H1 (cell line): ENCODE measurements around the gene MCUB. TPM values are rescaled to one million over a fixed set of nuclear protein-coding genes. Genes with fewer than 3 reads are reported as not detected.
"Not testable (repeated sequence)": the region's sequence is repeated elsewhere in the genome, so short reads cannot be mapped to it uniquely, and the experiment has no call there.

Experiments
- CTCF ChIA-PET: fragments of 300-600 bp; sonication (Branson Sonifier 250); formaldehyde crosslinking; loops from one replicate; lab custom pipeline; 2021; ENCODE audit not compliant: partially characterized antibody; lab: Charles Lee
- POLR2A ChIA-PET: fragments of 300-600 bp; sonication (Branson Sonifier 250); formaldehyde crosslinking; loops from one replicate; lab custom pipeline; 2021; ENCODE audit warnings: inconsistent platforms; ENCODE audit not compliant: partially characterized antibody; lab: Charles Lee
- DNase-seq, 2 experiments: peaks; one replicate each; pipeline versions ENCODE4 v3.0.0 to v3.0.0-alpha.2; 2010 to 2022; ENCODE audit warnings: low spot score in 2 of 2, low read depth in 1 of 2, mixed read lengths in 1 of 2
- FAIRE-seq: peaks from 2 replicates; lab custom pipeline; 2011; peaks lifted over from hg19 to GRCh38; lab: Jason Lieb, UNC
- H2AFZ ChIP-seq: 2 replicates; pipeline ENCODE4 v1.8.1; 2012; ENCODE audit warnings: low read length, inconsistent platforms
- H2AK5ac ChIP-seq: 2 replicates; pipeline ENCODE4 v1.6.1; 2013; ENCODE audit warnings: low read depth, low read length
- H2BK120ac ChIP-seq: replicated peaks from 2 replicates; pipeline ENCODE3; 2013; ENCODE audit warnings: low read depth, low read length, inconsistent platforms
- H2BK12ac ChIP-seq: 2 replicates; pipeline ENCODE4 v1.6.1; 2013; ENCODE audit warnings: low read depth, low read length
- H2BK15ac ChIP-seq: 2 replicates; pipeline ENCODE4 v1.6.1; 2013; ENCODE audit warnings: low read length
- H2BK20ac ChIP-seq: 2 replicates; pipeline ENCODE4 v1.6.1; 2013; ENCODE audit warnings: low read length
- H2BK5ac ChIP-seq: 2 replicates; pipeline ENCODE4 v1.6.1; 2013; ENCODE audit warnings: low read depth, low read length
- H3K14ac ChIP-seq: 2 replicates; pipeline ENCODE4 v1.6.1; 2013; ENCODE audit warnings: inconsistent platforms; ENCODE audit not compliant: insufficient read length
- H3K18ac ChIP-seq: 2 replicates; pipeline ENCODE4 v1.6.1; 2013; ENCODE audit warnings: low read length; ENCODE audit errors: extremely low read depth
- H3K23ac ChIP-seq: 2 replicates; pipeline ENCODE4 v1.6.1; 2013; ENCODE audit warnings: inconsistent platforms; ENCODE audit not compliant: insufficient read length
- H3K23me2 ChIP-seq: 2 replicates; pipeline ENCODE4 v1.6.1; 2013; ENCODE audit warnings: low read depth, low read length
- H3K27ac ChIP-seq: 2 replicates; pipeline ENCODE4 v1.6.1; 2011; ENCODE audit warnings: low read depth, low read length, inconsistent platforms
- H3K27me3 ChIP-seq, 4 experiments: replicated peaks in 1 of 4; 1 replicate in 1 of 4; 2 replicates in 3 of 4; pipeline versions ENCODE4 v1.6.1 to v1.8.1; 2011 to 2013; ENCODE audit warnings: low read length in 3 of 4, mild to moderate bottlenecking in 3 of 4, inconsistent platforms in 2 of 4, mixed read lengths in 2 of 4, moderate library complexity in 1 of 4; ENCODE audit not compliant: control insufficient read depth in 3 of 4, insufficient read depth in 3 of 4; ENCODE audit errors: extremely low read depth in 1 of 4
- H3K36me3 ChIP-seq, 4 experiments: 2 replicates each; pipeline versions ENCODE4 v1.6.1 to v1.8.1; 2011 to 2013; ENCODE audit warnings: mild to moderate bottlenecking in 4 of 4, low read length in 3 of 4, moderate library complexity in 2 of 4, control low read depth in 1 of 4, inconsistent platforms in 1 of 4; ENCODE audit not compliant: insufficient read depth in 4 of 4, control insufficient read depth in 2 of 4
- H3K4ac ChIP-seq: replicated peaks from 2 replicates; pipeline ENCODE3; 2013; ENCODE audit warnings: low read length, low read depth, mixed read lengths, inconsistent platforms; ENCODE audit not compliant: insufficient read length
- H3K4me1 ChIP-seq, 4 experiments: replicated peaks in 1 of 4; 1 replicate in 1 of 4; 2 replicates in 3 of 4; pipeline versions ENCODE4 v1.6.1 to v1.8.1; 2011 to 2013; ENCODE audit warnings: low read length in 3 of 4, inconsistent platforms in 2 of 4, mixed read lengths in 1 of 4; ENCODE audit not compliant: insufficient read depth in 4 of 4, control insufficient read depth in 3 of 4
- H3K4me2 ChIP-seq, 2 experiments: 2 replicates each; pipeline versions ENCODE4 v1.6.1 to v1.8.1; 2011 to 2013; ENCODE audit warnings: low read depth in 2 of 2, low read length in 2 of 2, control low read depth in 1 of 2, inconsistent platforms in 1 of 2, mild to moderate bottlenecking in 1 of 2; ENCODE audit not compliant: insufficient read depth in 1 of 2
- H3K4me3 ChIP-seq, 4 experiments: fragments of 200-600, 300-600 bp in 1 of 4; sonication (generic), shearing (Covaris generic), sonication (Bioruptor Twin) in 1 of 4; 2 replicates each; pipeline versions ENCODE4 v1.5.1 to v1.8.1; 2011 to 2016; ENCODE audit warnings: low read length in 4 of 4, low read depth in 3 of 4, control low read depth in 2 of 4, inconsistent platforms in 2 of 4, mild to moderate bottlenecking in 2 of 4, mixed read lengths in 1 of 4, moderate library complexity in 1 of 4; ENCODE audit not compliant: insufficient read depth in 2 of 4; ENCODE audit errors: extremely low read depth in 1 of 4
- H3K56ac ChIP-seq: replicated peaks from 2 replicates; pipeline ENCODE3; 2013; ENCODE audit warnings: low read depth, mild to moderate bottlenecking, mixed read lengths, low read length, inconsistent platforms; ENCODE audit not compliant: insufficient read length
- H3K79me1 ChIP-seq: 2 replicates; pipeline ENCODE4 v1.6.1; 2013; ENCODE audit warnings: low read depth, low read length, control low read depth
- H3K79me2 ChIP-seq, 2 experiments: 2 replicates each; pipeline versions ENCODE4 v1.6.1 to v1.8.1; 2012 to 2013; ENCODE audit warnings: low read length in 2 of 2, mild to moderate bottlenecking in 2 of 2, inconsistent platforms in 1 of 2; ENCODE audit not compliant: insufficient read depth in 2 of 2, control insufficient read depth in 1 of 2
- H3K9ac ChIP-seq, 4 experiments: replicated peaks in 1 of 4; 1 replicate in 1 of 4; 2 replicates in 3 of 4; pipeline versions ENCODE4 v1.6.1 to v1.8.1; 2011 to 2013; ENCODE audit warnings: low read depth in 3 of 4, low read length in 3 of 4, control low read depth in 2 of 4, mild to moderate bottlenecking in 2 of 4, moderate library complexity in 2 of 4, inconsistent platforms in 1 of 4; ENCODE audit errors: extremely low read depth in 1 of 4
- H3K9me3 ChIP-seq, 2 experiments: 2 replicates each; pipeline versions ENCODE4 v1.6.1 to v1.8.1; 2012 to 2013; ENCODE audit warnings: mild to moderate bottlenecking in 2 of 2, moderate library complexity in 2 of 2, control low read depth in 1 of 2, inconsistent platforms in 1 of 2, low read depth in 1 of 2, low read length in 1 of 2, mixed read lengths in 1 of 2; ENCODE audit not compliant: insufficient read depth in 2 of 2
- H4K20me1 ChIP-seq, 2 experiments: replicated peaks in 1 of 2; 2 replicates each; pipeline versions ENCODE3 to v1.8.1; 2011 to 2013; ENCODE audit warnings: inconsistent platforms in 2 of 2, low read length in 2 of 2, mild to moderate bottlenecking in 1 of 2; ENCODE audit not compliant: insufficient read depth in 2 of 2, control insufficient read depth in 1 of 2
- H4K5ac ChIP-seq: 2 replicates; pipeline ENCODE4 v1.6.1; 2013; ENCODE audit warnings: low read length, low read depth, mixed read lengths, inconsistent platforms; ENCODE audit not compliant: insufficient read length
- H4K8ac ChIP-seq: 2 replicates; pipeline ENCODE4 v1.8.0; 2013; ENCODE audit warnings: mild to moderate bottlenecking, moderate library complexity, low read length, inconsistent platforms; ENCODE audit not compliant: insufficient read depth; ENCODE audit errors: extremely low read depth
- H4K91ac ChIP-seq: replicated peaks from 2 replicates; pipeline ENCODE3; 2013; ENCODE audit warnings: low read length, mixed read lengths, inconsistent platforms; ENCODE audit not compliant: insufficient read length
- TCF12 ChIP-seq: IDR thresholded peaks from 2 replicates; pipeline ENCODE4 v1.6.1; 2011; ENCODE audit warnings: low read depth, mild to moderate bottlenecking, low read length
- WGBS, 2 experiments: shearing (Covaris generic) in 1 of 2; methylation state at CpG; one replicate each; pipeline versions ENCODE4 v1.1.6 to v1.1.7; 2013 to 2015; ENCODE audit warnings: low lambda C conversion rate in 2 of 2, mixed read lengths in 2 of 2, inconsistent platforms in 1 of 2, low coverage in 1 of 2, missing lambda C conversion rate in 1 of 2; ENCODE audit not compliant: insufficient replicate concordance in 2 of 2, insufficient coverage in 1 of 2, insufficient read length in 1 of 2; ENCODE audit errors: extremely low coverage in 1 of 2, missing lambda C conversion rate in 1 of 2; 5-methylcytosine and 5-hydroxymethylcytosine counted together
- polyA plus RNA-seq, 7 experiments: library from polyadenylated mRNA; depleted of rRNA in 3 of 7; stranded (reverse) in 5 of 7; unstranded in 2 of 7; fragments of >200 nt in 5 of 7; fragments of 200-250 nt in 2 of 7; gene quantifications; 1 replicate in 5 of 7; 2 replicates in 1 of 7; 4 replicates in 1 of 7; pipeline versions ENCODE4 v1.2.1 to v1.2.3, GENCODE V29; 2011 to 2013; ENCODE audit warnings: missing spikeins in 2 of 7, mixed read lengths in 2 of 7
- total RNA-seq: library from RNA; stranded (reverse); fragmentation: NEBNext Ultra II Directional; extraction: Animal tissue kit (Norgen Biotek cat#: 25700); gene quantifications from 2 replicates; pipeline ENCODE4 v1.2.1, GENCODE V29; 2021

The MCUB gene
- total and polyA plus RNA-seq, 2 of the 8 experiments (the other 6 are each of a cell fraction or from before 2014, with no cell fraction given) = 15.2 to 19.4 TPM

- Histone ChIP-seq H4K91ac (no peak overlapping the region), H3K4me3 (no peak overlapping the region), H3K23me2 (no peaks in the 10 kb centered on the region), H3K27me3 (no peaks in the 10 kb centered on the region), H4K8ac (no peak overlapping the region), H3K4me1 (peaks cover 0 to 8% (median 0%) of the 10 kb centered on the region in 4 experiments; a peak in 2 of 7 replicates), H2BK20ac (no peak overlapping the region), H3K18ac (no peak overlapping the region), H3K23ac (no peak overlapping the region), H3K79me2 (no peaks in the 10 kb centered on the region; a peak in 1 of 4 replicates), H3K4me2 (no peak overlapping the region), H4K5ac (no peak overlapping the region), H2AFZ (no peak overlapping the region), H2BK12ac (no peak overlapping the region), H3K9me3 (peaks cover 0 to under 1% of the 10 kb centered on the region in 2 experiments; a peak in 2 of 4 replicates), H3K9ac (no peak overlapping the region), H4K20me1 (no peaks in the 10 kb centered on the region), H2BK5ac (no peak overlapping the region), H2BK15ac (no peak overlapping the region), H3K14ac (no peak overlapping the region), H3K79me1 (no peaks in the 10 kb centered on the region), H3K56ac (no peak overlapping the region), H3K4ac (no peak overlapping the region), H2AK5ac (no peak overlapping the region), H2BK120ac (no peak overlapping the region), H3K27ac (no peak overlapping the region), H3K36me3 (no peaks in the 10 kb centered on the region)
- ChIA-PET CTCF (no interaction called here), POLR2A (no interaction called here)
- 88% methylated on average over 1 of the region's 1 CpG; no CpG with 5 or more reads in 1 of the 2 experiments for WGBS, 2 experiments
- DNase-seq (no peak), FAIRE-seq (no peak)
- no peak for TF ChIP-seq TCF12
Measured at GRCh38 chr4:109592367-109592766, 32.3 kb downstream of the MCUB start.

GRCh38 chr4:109595123-109595522 is 35.1 kb downstream of the MCUB start:
- H3K79me1 ChIP-seq, POLR2A ChIA-PET: not testable (repeated sequence)

More at GRCh38 chr4:109595123-109595522, 35.1 kb downstream of the MCUB start:
- H3K23ac ChIP-seq, H3K27ac ChIP-seq, H3K4me3 ChIP-seq, H3K4ac ChIP-seq, H2BK5ac ChIP-seq, H4K20me1 ChIP-seq, H3K4me2 ChIP-seq, H2AFZ ChIP-seq, H2BK12ac ChIP-seq, H3K4me1 ChIP-seq, H2BK20ac ChIP-seq, H4K5ac ChIP-seq, H2BK15ac ChIP-seq, H2BK120ac ChIP-seq, H3K18ac ChIP-seq, H4K8ac ChIP-seq, H3K23me2 ChIP-seq, H3K14ac ChIP-seq, H3K56ac ChIP-seq, H3K9ac ChIP-seq, FAIRE-seq, H3K79me2 ChIP-seq, H4K91ac ChIP-seq, H2AK5ac ChIP-seq, H3K27me3 ChIP-seq, DNase-seq, H3K9me3 ChIP-seq, H3K36me3 ChIP-seq: not testable (repeated sequence)
- WGBS, 2 experiments = 78% methylated on average over 3 of the region's 3 CpGs; no CpG with 5 or more reads in 1 of the 2 experiments
- CTCF ChIA-PET = interaction anchor here (0.7 kb wide), 1 partner anchor 24 kb away, joined by 3 read pairs; no protein-coding TSS in a partner anchor
